ES-I3 (cell line): Measurements from ENCODE around the gene BTBD9.

Experiments used
- H3K36me3 ChIP-seq: 2 replicates; pipeline ENCODE4 v1.6.1; 2013; ENCODE audit warnings: mild to moderate bottlenecking, low read length, control low read depth, moderate library complexity; ENCODE audit not compliant: insufficient read depth
- H3K4me1 ChIP-seq: 2 replicates; pipeline ENCODE4 v1.6.1; 2013; ENCODE audit warnings: mild to moderate bottlenecking, control low read depth, low read length; ENCODE audit not compliant: insufficient read depth
- H3K9ac ChIP-seq: 2 replicates; pipeline ENCODE4 v1.6.1; 2013; ENCODE audit warnings: low read depth, mild to moderate bottlenecking, low read length, moderate library complexity
- H3K9me3 ChIP-seq: 2 replicates; pipeline ENCODE4 v1.6.1; 2013; ENCODE audit warnings: mild to moderate bottlenecking, low read length, moderate library complexity; ENCODE audit not compliant: control insufficient read depth, insufficient read depth

The BTBD9 gene

GRCh38 chr6:38193481-38194281, 446.0 kb downstream of the BTBD9 start:
- Histone ChIP-seq H3K9me3 (no peaks in the 10 kb centered on the region), H3K4me1 (peaks cover 13% of the 10 kb centered on the region), H3K36me3 (no peaks in the 10 kb centered on the region), H3K9ac (no peak overlapping the region)

GRCh38 chr6:38193051-38193450, 446.7 kb downstream of the BTBD9 start:
- Histone ChIP-seq H3K9me3 (no peaks in the 10 kb centered on the region), H3K36me3 (no peaks in the 10 kb centered on the region), H3K9ac (no peak overlapping the region), H3K4me1 (peaks cover 13% of the 10 kb centered on the region)

- Histone ChIP-seq H3K9me3 (no peaks in the 10 kb centered on the region), H3K4me1 (peaks cover 15% of the 10 kb centered on the region), H3K9ac (no peak overlapping the region), H3K36me3 (no peaks in the 10 kb centered on the region)
Observed at GRCh38 chr6:38192487-38192886, 447.2 kb downstream of the BTBD9 start.

DNA sequence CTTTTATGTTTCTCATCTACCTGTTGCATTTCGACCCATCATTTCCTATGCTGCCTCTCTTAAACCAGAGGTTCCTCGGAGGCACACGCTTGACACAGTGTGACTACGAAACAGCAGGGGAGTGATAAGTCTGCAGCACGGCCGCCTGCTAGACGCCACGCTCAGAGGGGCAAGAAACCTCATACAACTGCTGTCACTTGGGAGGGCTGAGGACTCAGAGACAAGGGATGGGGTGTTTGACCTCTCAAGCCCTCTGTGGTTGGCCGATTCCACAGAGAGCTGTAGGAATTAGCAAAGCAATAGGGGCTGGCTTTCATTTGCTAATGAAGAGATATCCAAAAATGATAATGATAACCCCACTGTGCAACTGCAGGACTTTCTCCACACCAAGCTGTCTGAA, 447.7 kb downstream of the BTBD9 start:
- H3K9ac ChIP-seq, result no peak overlapping the region
- H3K36me3 ChIP-seq, result no peaks in the 10 kb centered on the region
- H3K9me3 ChIP-seq, result no peaks in the 10 kb centered on the region
- peaks cover 16% of the 10 kb centered on the region for H3K4me1 ChIP-seq

- Histone ChIP-seq H3K36me3 (no peaks in the 10 kb centered on the region), H3K4me1 (peaks cover 16% of the 10 kb centered on the region), H3K9me3 (no peaks in the 10 kb centered on the region), H3K9ac (no peak overlapping the region)
Observed at GRCh38 chr6:38191418-38191817, 448.3 kb downstream of the BTBD9 start.

DNA sequence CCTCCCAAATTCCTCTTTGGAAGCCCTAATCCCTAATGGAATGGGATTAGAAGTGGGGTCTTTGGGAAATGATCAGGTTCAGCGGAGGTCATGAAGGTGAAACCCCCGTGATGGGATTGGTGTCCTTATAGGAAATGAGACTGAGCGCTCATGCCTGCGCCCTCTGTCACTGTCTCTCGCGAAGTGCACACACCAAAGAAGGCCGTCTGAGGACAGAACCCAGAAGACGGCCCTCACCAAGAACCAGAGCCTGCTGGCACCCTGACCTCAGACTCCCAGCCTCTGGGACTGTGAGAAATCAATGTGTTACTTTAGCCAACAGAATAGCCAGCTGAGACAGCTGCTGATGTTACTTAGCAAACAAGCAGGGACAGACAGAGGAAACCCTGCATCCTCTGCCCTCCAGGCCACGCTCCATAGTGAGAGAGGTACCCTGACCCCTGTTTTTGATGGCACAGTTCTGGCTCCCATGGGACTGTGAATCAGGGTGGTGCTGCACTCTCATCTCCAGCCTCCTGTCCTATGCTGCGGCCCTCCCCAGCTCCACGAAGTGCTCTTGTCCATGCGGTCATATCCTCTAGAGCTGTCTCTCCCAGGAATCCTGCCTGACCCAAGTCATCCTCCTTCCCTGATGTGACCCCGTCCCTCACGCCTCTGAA, 450.9 kb downstream of the BTBD9 start:
- no peaks in the 10 kb centered on the region for H3K9me3 ChIP-seq
- no peaks in the 10 kb centered on the region for H3K36me3 ChIP-seq
- H3K4me1 ChIP-seq, result peaks cover 16% of the 10 kb centered on the region
- no peak overlapping the region for H3K9ac ChIP-seq

DNA sequence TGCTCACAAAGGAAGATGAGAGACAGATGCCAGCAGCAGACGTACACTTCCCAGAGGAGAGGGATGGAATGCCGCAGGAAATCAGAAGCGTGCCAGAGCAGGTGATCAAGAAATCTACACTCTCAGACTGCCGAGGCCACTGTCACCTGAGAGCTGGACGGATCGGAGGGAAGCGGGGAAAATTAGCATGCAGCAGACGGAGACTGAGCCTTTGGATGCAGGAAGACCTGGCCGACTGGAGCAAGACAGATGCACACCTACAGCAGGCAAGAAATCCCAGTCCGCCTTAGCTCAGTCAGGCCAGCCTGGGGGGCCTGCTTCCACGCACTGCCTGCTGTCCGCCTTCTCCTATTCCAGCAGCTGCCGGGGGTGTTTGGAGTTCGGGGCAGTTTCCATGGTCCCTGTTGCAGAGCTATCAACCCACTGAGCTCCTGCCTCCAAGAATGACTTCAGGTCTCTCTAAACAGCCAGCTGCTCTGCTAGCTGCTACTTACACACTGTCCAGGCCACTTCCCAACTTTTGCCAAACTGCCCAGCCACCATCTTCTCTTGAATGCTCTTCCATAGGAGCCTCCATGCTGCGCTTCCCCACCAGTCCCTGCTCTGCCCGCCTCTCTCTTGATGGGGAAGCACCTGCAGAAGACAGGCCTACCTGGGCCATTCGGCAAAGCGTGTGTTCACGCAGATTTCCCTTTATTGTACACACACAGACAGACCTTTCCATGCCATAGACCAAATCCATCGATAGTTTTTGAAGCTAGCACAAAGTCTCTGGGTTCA, 451.7 kb downstream of the BTBD9 start:
- Histone ChIP-seq H3K4me1 (peaks cover 16% of the 10 kb centered on the region), H3K9me3 (no peaks in the 10 kb centered on the region), H3K36me3 (no peaks in the 10 kb centered on the region), H3K9ac (no peak overlapping the region)

GRCh38 chr6:38187325-38187724, 452.4 kb downstream of the BTBD9 start:
- peaks cover 12% of the 10 kb centered on the region for H3K4me1 ChIP-seq
- H3K9ac ChIP-seq, result no peak overlapping the region
- no peaks in the 10 kb centered on the region for H3K36me3 ChIP-seq
- H3K9me3 ChIP-seq, result no peaks in the 10 kb centered on the region

DNA sequence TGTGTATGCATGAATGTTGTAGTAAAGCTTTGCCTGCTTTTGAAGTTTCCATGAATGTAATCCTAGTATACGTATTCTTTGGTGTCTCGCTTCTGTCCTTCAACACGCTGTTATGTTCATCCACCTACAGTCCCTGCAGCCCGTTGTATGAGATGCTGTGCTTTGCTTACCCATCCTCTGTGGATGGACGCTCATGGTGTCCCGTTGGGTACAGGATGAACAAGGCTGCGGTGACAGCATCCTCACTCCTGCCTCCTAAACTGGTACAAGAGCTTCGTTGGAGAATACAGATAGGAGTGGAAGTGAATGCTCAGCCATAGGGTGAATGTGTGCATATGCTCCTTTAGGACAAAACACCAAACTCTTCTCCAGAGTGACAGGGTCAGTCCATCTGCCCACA, 454.0 kb downstream of the BTBD9 start:
- Histone ChIP-seq H3K36me3 (no peaks in the 10 kb centered on the region), H3K9ac (no peak overlapping the region), H3K9me3 (no peaks in the 10 kb centered on the region), H3K4me1 (peaks cover 3% of the 10 kb centered on the region; the same call in 1 of the 2 replicates)

DNA sequence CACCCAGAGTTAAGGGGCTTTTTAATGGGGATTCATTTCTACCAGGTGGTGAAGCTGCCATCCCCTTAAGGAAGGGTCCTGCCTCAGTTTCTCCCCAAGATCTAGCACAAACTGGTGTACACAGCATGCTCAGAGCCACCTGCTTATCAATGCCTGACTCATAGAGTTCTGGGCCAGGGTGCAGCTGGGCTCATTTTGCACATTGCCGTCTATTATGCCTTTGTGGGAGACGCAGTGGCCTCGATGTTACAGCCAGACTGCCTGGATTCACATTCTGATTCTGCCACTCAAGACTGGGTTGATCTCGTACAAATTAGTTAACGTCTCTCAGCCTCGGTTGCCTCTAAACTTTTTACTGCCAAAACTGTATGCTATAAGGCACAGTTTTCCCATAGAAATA, 454.5 kb downstream of the BTBD9 start:
- H3K9ac ChIP-seq, result no peak overlapping the region
- H3K36me3 ChIP-seq, result no peaks in the 10 kb centered on the region
- H3K4me1 ChIP-seq, result peaks cover 3% of the 10 kb centered on the region; the same call in 1 of the 2 replicates
- H3K9me3 ChIP-seq, result no peaks in the 10 kb centered on the region

DNA sequence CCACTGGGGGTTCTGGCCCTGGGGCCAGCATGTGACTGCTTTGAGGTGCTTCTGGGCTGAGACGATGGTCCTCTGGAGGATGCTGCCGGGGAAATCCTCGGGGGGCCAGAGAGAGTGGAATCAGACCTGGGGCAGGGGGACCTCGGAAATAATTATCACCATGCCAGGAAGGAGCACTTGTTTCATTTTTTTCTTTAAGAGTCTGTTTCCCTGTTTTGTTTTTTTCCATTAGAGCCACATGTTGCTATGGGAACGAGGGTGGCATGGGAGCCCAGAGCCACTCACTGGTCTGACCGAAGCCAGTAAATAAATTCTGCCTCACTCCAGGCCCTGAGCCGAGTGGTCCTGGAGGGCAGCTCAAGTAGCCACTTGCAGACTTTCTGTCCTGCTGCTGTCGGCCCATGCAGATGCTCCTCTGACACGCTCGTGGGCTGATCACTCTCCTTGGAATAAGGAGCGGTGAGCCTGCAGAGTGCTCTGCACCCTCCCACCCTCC, 455.1 kb downstream of the BTBD9 start:
- Histone ChIP-seq H3K36me3 (no peaks in the 10 kb centered on the region), H3K9me3 (no peaks in the 10 kb centered on the region), H3K9ac (no peak overlapping the region), H3K4me1 (peaks cover 3% of the 10 kb centered on the region; the same call in 1 of the 2 replicates)

DNA sequence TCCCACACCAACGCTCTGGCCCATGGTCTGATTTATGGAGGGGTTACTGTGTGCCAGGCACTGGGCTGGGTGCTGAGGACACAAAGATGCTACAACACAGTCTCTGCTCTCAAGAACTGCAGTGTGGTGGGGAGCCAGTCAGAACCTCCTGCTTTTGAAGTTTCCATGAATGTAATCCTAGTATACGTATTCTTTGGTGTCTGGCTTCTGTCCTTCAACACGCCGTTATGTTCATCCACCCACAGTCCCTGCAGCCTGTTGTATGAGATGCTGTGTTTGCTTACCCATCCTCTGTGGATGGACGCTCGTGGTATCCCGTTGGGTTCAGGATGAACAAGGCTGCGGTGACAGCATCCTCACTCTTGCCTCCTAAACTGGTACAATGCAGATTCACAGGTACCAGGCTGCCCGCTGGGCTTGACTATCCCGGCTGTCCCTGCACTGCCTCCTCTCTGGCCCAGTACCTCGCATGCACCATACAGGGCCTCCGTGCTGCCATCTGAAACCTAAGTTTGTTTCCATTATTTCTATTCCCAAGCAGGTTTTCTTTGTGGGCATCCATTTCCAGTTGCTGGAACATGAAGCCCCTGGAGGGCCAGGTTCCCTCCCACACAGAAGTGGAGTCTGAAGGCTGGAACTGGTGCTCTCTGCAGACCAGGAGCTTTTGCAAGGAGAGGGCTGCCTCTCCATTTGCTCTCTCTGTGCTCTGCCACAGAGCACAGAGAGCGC, 455.7 kb downstream of the BTBD9 start:
- H3K4me1 ChIP-seq, result peaks cover 3% of the 10 kb centered on the region; the same call in 1 of the 2 replicates
- H3K9me3 ChIP-seq, result no peaks in the 10 kb centered on the region
- no peak overlapping the region for H3K9ac ChIP-seq
- H3K36me3 ChIP-seq, result no peaks in the 10 kb centered on the region

- Histone ChIP-seq H3K4me1 (0 out of 2 replicates have a peak, but pooled peaks cover under 1% of the 10 kb centered on the region), H3K36me3 (no peaks in the 10 kb centered on the region), H3K9ac (no peak overlapping the region), H3K9me3 (no peaks in the 10 kb centered on the region)
Observed at GRCh38 chr6:38182426-38182825, 457.3 kb downstream of the BTBD9 start.

- H3K9ac ChIP-seq, result no peak overlapping the region
- H3K36me3 ChIP-seq, result no peaks in the 10 kb centered on the region
Observed at GRCh38 chr6:38180586-38180985, 459.1 kb downstream of the BTBD9 start.

More at GRCh38 chr6:38180586-38180985, 459.1 kb downstream of the BTBD9 start:
- no peaks in the 10 kb centered on the region for H3K4me1 ChIP-seq
- no peaks in the 10 kb centered on the region for H3K9me3 ChIP-seq
